Kidney (tissue), 14 donors: ENCODE results near the gene APOC1. TPM values are rescaled to one million over a fixed set of nuclear protein-coding genes. Genes with fewer than 3 reads are reported as not detected.

Source experiments
- DNase-seq, 5 donors: peaks; one replicate each; pipeline ENCODE4 v3.0.0-alpha.2; 2013 to 2020
- FAIRE-seq: peaks from 2 replicates; lab custom pipeline; 2012; peaks lifted over from hg19 to GRCh38; lab: Jason Lieb, UNC
- H3K27ac ChIP-seq, 2 donors: one replicate each; pipeline ENCODE4 v1.7.0; 2013; ENCODE audit warnings: low read depth in 2 of 2, low read length in 2 of 2, inconsistent platforms in 1 of 2
- H3K27me3 ChIP-seq: one replicate; pipeline ENCODE4 v1.7.1; 2013; ENCODE audit warnings: low read length, inconsistent platforms; ENCODE audit not compliant: control insufficient read depth, insufficient read depth
- H3K36me3 ChIP-seq, 3 donors: one replicate each; pipeline versions ENCODE4 v1.7.0 to v1.7.1; 2013; ENCODE audit warnings: low read length in 3 of 3, control low read depth in 1 of 3, inconsistent platforms in 1 of 3; ENCODE audit not compliant: insufficient read depth in 3 of 3, control insufficient read depth in 2 of 3
- H3K4me1 ChIP-seq, 3 donors: one replicate each; pipeline versions ENCODE4 v1.7.0 to v1.7.1; 2013; ENCODE audit warnings: low read length in 3 of 3, inconsistent platforms in 1 of 3, low read depth in 1 of 3; ENCODE audit not compliant: control insufficient read depth in 2 of 3, insufficient read depth in 2 of 3
- H3K4me3 ChIP-seq, 3 donors: one replicate each; pipeline versions ENCODE4 v1.7.0 to v1.8.1; 2013; ENCODE audit warnings: low read length in 3 of 3, control low read depth in 1 of 3, inconsistent platforms in 1 of 3
- H3K9ac ChIP-seq, 3 donors: one replicate each; pipeline versions ENCODE4 v1.7.0 to v1.7.1; 2013; ENCODE audit warnings: low read length in 3 of 3, control low read depth in 1 of 3, inconsistent platforms in 1 of 3
- H3K9me3 ChIP-seq, 3 donors: one replicate each; pipeline versions ENCODE4 v1.7.0 to v1.7.1; 2013; ENCODE audit warnings: low read length in 3 of 3, control low read depth in 1 of 3, inconsistent platforms in 1 of 3; ENCODE audit not compliant: control insufficient read depth in 2 of 3, insufficient read depth in 1 of 3
- intact Hi-C: fragments of 100-400 bp; cut with DNase I; formaldehyde crosslinking; loops from one replicate; pipeline ENCODE4 v1.11.1; 2022
- polyA plus RNA-seq: library from polyadenylated mRNA; stranded (reverse); fragments of 350-450 nt; fragmentation: Illumina TruSeq; extraction: RNeasy Lipid Tissue Mini Kit (QIAGEN cat#74804); gene quantifications from one replicate; pipeline ENCODE4 v1.2.3, GENCODE V29; 2014; ENCODE audit warnings: low read depth, low replicate concordance; ENCODE audit not compliant: insufficient read depth
- total RNA-seq: library from RNA; stranded (reverse); fragmentation: NEBNext Ultra II Directional; extraction: Animal tissue kit (Norgen Biotek cat#: 25700); gene quantifications from one replicate; pipeline ENCODE4 v1.2.1, GENCODE V29; 2021
- TF ChIP-seq, protein P1 (sequence below): IDR thresholded peaks from 3 replicates; pipeline ENCODE4 v1.5.1; 2012; ENCODE audit warnings: mild to moderate bottlenecking, moderate library complexity, borderline replicate concordance; ENCODE audit not compliant: insufficient read depth; ENCODE audit errors: extremely low read depth
- donor health status: control.
- donor health status: control.
- donor health status: control.
- donor health status: control.
- donor health status: control.
- donor health status: DM: yes; HTN: yes; CAD: no.
- donor health status: Normal renal cell carcinoma (clear cell type).

APOC1 gene
- total and polyA plus RNA-seq, 2 donors from 2014 or later, result 11.8 to 16.7 TPM

- no peaks in the 10 kb centered on the region for H3K9me3 ChIP-seq
- H3K27me3 ChIP-seq, result no peaks in the 10 kb centered on the region
- DNase-seq (no peak), FAIRE-seq (no peak)
- TF ChIP-seq, protein P1, sequence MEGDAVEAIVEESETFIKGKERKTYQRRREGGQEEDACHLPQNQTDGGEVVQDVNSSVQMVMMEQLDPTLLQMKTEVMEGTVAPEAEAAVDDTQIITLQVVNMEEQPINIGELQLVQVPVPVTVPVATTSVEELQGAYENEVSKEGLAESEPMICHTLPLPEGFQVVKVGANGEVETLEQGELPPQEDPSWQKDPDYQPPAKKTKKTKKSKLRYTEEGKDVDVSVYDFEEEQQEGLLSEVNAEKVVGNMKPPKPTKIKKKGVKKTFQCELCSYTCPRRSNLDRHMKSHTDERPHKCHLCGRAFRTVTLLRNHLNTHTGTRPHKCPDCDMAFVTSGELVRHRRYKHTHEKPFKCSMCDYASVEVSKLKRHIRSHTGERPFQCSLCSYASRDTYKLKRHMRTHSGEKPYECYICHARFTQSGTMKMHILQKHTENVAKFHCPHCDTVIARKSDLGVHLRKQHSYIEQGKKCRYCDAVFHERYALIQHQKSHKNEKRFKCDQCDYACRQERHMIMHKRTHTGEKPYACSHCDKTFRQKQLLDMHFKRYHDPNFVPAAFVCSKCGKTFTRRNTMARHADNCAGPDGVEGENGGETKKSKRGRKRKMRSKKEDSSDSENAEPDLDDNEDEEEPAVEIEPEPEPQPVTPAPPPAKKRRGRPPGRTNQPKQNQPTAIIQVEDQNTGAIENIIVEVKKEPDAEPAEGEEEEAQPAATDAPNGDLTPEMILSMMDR, result no peak
- H3K27ac ChIP-seq, result no peak overlapping the region
- H3K4me3 ChIP-seq, result peak overlapping the region in 2 of 3 donors; percentile 97
- intact Hi-C loops, result no loop called here
- peaks cover 0 to 13% (median 8%) of the 10 kb centered on the region in 3 donors for H3K36me3 ChIP-seq
- H3K4me1 ChIP-seq, result peaks cover 0 to 31% (median 17%) of the 10 kb centered on the region in 3 donors
- H3K9ac ChIP-seq, result peak overlapping the region in 1 of 3 donors; percentile 96
These were observed 43.1 kb downstream of the APOC1 start for GRCh38 chr19:44957526-44957925.

DNA sequence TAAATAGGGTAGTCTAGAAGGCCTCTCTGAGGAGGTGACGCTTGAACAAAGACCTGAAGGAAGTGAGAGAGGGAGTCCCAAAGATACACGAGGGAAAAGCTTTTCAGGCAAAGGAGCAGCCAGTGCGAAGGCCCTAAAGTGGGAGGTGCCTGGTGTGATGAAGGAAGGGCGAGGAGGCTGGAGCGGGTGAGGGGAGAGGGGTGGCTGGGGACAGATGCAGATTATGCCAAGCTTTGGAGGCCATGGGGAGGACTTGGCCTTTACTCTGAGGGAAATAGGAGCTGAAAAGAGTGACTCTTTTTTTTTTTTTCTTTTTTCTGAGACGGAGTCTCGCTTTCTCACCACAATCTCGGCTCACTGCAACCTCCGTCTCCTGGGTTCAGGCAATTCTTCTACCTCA is 43.7 kb downstream of the APOC1 start:
- Histone ChIP-seq H3K9ac (no peak overlapping the region), H3K27ac (no peak overlapping the region), H3K4me3 (no peak overlapping the region), H3K36me3 (peaks cover 0 to 13% (median 8%) of the 10 kb centered on the region in 3 donors), H3K9me3 (no peaks in the 10 kb centered on the region), H3K4me1 (peaks cover 0 to 31% (median 17%) of the 10 kb centered on the region in 3 donors), H3K27me3 (no peaks in the 10 kb centered on the region)
- TF ChIP-seq, protein P1, result no peak
- no peak for DNase-seq
- FAIRE-seq, result no peak
- intact Hi-C loops, result no loop called here

GRCh38 chr19:44959691-44960090 is 45.3 kb downstream of the APOC1 start:
- peaks cover 0 to 23% (median 17%) of the 10 kb centered on the region in 3 donors for H3K4me1 ChIP-seq
- FAIRE-seq (no peak), DNase-seq (no peak)
- TF ChIP-seq, protein P1, result no peak
- no peaks in the 10 kb centered on the region for H3K9me3 ChIP-seq
- intact Hi-C loops, result no loop called here
- H3K9ac ChIP-seq, result no peak overlapping the region
- no peaks in the 10 kb centered on the region for H3K27me3 ChIP-seq
- H3K27ac ChIP-seq, result no peak overlapping the region
- H3K4me3 ChIP-seq, result no peak overlapping the region
- peaks cover 0 to 16% (median 12%) of the 10 kb centered on the region in 3 donors for H3K36me3 ChIP-seq
